ENCODE results near the gene SAMD4A.

SAMD4A gene

GRCh38 chr14:54565785-54566409 lies 1.0 kb upstream of the SAMD4A start:
- DNase-seq, result peak; percentile 96

- DNase-seq, result peak; percentile 56
These were observed 303 bp downstream of the SAMD4A start for GRCh38 chr14:54567224-54567638.

- DNase-seq, result peak; percentile 56
These were observed 972 bp downstream of the SAMD4A start for GRCh38 chr14:54567639-54568561.

- peak; percentile 57 for DNase-seq
These were observed 2.1 kb downstream of the SAMD4A start for GRCh38 chr14:54568821-54569595.

DNA sequence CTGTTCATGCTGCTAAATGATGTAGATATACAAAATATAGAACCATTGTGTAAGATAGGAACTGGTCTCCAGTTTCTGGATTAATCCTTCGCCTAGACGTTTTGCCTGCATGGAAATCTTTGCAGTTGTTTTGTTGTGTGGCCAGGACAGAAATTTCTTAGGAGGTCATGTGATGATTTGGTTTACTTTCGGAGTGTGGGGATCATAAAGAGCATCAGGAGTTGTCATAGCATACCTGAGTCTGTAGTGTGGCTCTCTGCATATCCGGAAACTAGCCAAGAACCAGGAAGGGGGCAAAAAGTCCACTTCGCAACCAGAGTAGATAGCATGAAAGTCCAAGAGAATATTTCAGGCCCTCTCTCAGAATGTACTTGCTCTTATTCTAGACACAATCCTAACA lies 3.1 kb downstream of the SAMD4A start:
- no peak for DNase-seq

GRCh38 chr14:54570631-54571415 lies 3.9 kb downstream of the SAMD4A start:
- peak; percentile 91 for DNase-seq

GRCh38 chr14:54572316-54572715 lies 5.4 kb downstream of the SAMD4A start:
- DNase-seq, result peak; percentile 51

DNA sequence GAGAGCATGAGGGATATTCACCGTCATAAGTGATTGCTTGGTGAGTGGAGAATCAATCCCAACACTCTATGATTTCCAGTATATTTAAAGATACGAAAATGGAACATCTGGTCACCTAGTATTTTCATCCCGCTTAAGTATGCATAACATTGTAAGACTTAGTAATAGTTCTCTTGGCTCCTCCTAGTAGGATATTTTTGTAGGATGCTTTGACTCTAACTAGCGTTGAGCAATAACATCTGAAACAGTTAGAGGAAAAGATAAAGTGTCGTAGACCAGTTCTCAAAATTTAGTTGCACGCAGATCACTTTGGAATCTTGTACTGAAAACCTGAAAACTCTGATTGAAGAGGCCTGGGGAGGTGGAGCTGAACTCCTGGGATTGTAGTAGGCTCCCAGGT lies 7.6 kb downstream of the SAMD4A start:
- peak; percentile 40 for DNase-seq

GRCh38 chr14:54577494-54577893 lies 10.6 kb downstream of the SAMD4A start:
- DNase-seq, result no peak

DNA sequence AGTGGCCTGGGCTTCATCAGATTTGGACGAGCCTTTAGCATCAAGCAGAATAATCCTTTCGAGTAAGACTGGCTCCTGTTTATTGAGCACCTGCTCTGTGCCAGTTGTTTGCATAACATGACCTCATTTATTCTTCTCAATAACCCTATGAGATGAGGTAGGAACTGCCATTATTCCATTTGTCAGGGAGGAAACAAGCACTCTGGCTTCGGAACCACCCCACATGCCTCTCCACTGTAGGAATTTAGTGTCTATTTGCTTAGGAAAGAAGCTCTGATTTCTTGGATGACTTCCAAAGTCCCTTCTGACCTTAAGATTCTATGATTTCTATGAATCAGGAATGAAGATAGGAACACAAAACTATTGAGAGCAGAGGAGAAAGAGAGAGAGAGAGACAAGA lies 11.0 kb downstream of the SAMD4A start:
- DNase-seq, result peak; percentile 73

- peak; percentile 77 for DNase-seq
These were observed 12.7 kb downstream of the SAMD4A start for GRCh38 chr14:54579621-54580020.

DNA sequence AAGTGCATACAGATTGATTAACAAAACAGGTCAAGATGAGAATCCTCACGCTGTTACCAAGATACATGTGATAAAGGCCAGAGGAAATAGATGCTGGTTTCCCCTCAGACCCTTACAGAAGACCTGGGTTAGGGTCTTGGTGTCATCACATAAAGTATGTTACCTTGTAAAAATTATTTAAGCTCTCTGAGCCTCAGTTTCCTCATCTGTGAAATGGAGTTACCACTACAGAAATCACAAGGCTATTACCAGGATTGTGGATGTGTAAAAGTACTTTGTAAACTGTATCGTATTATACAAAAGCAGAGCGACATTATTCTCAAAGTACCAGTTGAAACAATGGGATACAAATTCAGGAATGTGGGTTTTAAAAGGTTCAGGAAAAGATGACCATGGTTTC lies 14.0 kb downstream of the SAMD4A start:
- no peak for DNase-seq

GRCh38 chr14:54582334-54582733 lies 15.4 kb downstream of the SAMD4A start:
- DNase-seq, result no peak

DNA sequence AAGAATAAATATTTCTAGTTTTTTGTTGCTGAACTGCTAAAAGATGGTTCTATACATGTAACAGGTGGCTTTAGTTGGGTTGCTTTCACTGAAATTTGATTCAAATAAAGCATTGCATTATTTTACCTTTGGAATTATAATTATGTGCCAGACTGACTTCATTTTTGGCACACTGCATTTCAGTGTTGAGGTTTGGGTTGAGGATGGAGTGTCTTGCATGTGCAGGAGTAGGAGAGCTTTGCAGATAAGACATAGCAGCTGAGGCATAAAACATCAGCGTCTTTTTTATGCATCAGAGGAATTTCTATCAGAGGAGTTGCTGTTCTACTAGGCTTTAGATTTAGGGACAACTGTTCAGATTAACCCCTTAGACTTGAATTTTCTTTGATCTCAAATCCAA lies 17.2 kb downstream of the SAMD4A start:
- no peak for DNase-seq

GRCh38 chr14:54585214-54585613 lies 18.3 kb downstream of the SAMD4A start:
- no peak for DNase-seq

DNA sequence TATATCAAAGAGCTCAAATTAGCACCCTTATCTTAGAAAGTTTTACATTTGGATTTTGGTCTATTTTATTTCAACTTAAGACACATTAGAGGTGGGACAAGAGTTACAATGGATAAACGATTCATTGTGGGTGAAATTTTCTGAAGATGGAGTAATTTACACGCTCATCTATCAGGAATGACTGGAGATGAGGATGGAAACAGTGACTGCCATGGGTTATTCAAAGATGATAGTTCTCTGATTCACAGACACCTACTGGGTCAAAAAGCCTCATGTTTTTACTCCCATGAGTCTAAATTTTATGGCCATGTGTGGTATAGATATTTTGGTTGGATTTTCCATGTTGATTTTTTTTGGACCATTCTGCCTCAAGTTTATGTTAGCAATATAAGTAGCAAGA lies 22.1 kb downstream of the SAMD4A start:
- peak; percentile 88 for DNase-seq

DNA sequence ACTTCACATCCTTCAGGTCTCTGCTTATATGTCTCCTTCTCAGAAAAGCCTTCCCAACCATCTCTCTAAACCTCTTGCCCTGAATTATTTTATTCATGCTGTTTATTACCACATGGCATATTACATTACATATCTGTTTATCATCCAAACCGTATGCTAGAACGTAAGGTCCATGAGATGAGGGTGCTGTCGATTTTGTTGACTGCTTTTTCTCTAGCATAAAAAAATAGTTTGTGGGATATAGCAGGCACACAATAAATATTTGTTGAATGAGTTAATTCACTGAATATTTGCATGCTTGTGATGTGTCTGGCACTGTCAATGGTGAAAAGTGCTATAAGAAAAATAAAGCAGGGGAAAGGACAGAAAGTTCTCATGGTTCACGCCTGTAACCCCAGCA lies 22.9 kb downstream of the SAMD4A start:
- peak; percentile 57 for DNase-seq

DNA sequence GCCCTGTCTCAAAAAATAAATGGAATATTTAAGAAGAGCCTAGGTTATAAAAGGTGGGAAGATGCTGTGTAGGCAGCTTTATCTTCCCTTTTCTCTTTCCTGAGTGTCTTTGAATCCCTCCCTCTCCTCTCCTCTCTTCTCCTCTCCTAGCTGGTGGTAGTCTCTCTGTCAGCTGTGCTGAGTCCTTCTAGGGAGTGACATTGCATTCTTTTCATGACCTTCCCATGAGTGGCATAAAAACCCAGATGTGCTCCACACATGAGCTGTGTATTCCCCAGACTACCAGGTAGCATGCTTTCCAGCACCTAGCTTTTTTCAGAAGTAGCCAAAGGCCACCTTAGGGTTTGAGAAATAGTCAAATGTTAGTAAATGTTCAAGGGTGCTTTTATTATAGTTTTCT lies 23.6 kb downstream of the SAMD4A start:
- no peak for DNase-seq

- DNase-seq, result no peak
These were observed 24.5 kb downstream of the SAMD4A start for GRCh38 chr14:54591461-54591860.

DNA sequence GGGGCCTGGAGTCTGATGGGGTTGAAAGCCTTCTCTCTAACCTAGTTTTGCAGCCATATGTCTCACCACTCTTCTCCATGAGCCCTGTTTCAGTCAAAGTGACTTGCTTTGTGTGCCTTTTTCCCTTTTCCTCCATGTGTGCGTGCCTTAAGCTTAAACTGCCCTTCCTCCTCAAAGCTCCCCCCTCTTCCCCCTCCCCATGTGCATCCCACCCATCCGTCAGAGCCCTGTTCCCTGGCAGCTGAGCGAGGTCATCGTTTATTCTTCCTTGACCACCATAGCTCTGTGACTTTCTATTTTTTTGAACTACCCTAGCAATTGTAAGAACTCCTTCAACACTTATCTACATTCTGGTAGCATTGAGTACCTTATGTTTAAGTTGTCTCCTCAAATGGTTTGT lies 24.9 kb downstream of the SAMD4A start:
- no peak for DNase-seq

GRCh38 chr14:54593860-54594259 lies 26.9 kb downstream of the SAMD4A start:
- peak; percentile 42 for DNase-seq

DNA sequence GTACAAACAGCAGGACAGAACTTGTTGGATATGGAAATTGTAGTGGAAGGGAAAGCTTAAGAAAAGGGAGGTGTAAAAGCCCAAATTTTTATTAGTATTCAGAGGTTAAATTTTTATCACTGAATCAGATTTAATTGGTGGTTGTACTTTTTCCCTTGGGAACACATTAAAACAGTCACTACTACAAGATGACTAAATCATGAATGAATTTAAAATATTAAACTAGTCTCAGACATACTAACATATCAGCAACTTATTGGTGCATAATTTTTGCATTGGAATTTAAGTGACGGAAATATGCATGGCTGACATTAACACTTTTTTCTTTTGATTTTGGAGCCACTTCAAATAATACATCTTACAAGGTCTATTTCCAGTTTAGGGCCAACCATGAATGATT lies 27.6 kb downstream of the SAMD4A start:
- DNase-seq, result peak; percentile 74

All from fibroblast of skin of right biceps (primary cell).